ENCODE measurements around the gene UNC45A. TPM values are rescaled to one million over a fixed set of nuclear protein-coding genes. Genes with fewer than 3 reads are reported as not detected.
A peak's percentile ranks its signal among the peaks of the same experiment; 100 is the strongest.

Gene UNC45A
- total and polyA plus RNA-seq, 8 donors: 29.2 to 51.3 (median 34.2) TPM

DNA sequence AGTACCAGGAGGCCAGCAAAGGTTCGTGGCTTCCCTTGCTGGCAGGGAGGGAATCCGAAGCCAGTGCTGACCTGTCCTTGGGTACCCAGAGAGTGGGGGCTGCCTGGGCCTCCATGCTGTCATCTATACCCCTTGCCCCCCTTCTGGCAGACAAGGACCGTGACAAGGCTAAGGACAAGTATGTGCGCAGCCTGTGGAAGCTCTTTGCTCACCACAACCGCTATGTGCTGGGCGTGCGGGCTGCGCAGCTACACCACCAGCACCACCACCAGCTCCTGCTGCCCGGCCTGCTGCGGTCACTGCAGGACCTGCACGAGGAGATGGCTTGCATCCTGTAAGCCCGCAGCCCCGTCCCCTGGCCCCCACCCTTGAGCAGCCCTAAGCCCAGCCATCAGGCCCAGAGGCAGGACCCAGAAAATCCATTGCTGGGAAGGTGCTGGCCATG lies 48.0 kb upstream of the UNC45A start:
- Histone ChIP-seq H3K9me3 (no peaks in the 10 kb centered on the region), H3K4me3 (no peak overlapping the region), H3K27ac (no peak overlapping the region), H3K36me3 (peaks cover 0 to 6% (median 4%) of the 10 kb centered on the region in 3 donors), H3K27me3 (no peaks in the 10 kb centered on the region), H3K4me1 (peaks cover 0 to 23% (median 0%) of the 10 kb centered on the region in 3 donors)
- intact Hi-C loops (cut with DNase I): loop anchor here in 2 of 3 donors (2.0 to 5.0 kb wide), 2 partner anchors 238 to 240 kb away; no protein-coding TSS in a partner anchor
- no peak for FAIRE-seq
- TF ChIP-seq, protein P1, sequence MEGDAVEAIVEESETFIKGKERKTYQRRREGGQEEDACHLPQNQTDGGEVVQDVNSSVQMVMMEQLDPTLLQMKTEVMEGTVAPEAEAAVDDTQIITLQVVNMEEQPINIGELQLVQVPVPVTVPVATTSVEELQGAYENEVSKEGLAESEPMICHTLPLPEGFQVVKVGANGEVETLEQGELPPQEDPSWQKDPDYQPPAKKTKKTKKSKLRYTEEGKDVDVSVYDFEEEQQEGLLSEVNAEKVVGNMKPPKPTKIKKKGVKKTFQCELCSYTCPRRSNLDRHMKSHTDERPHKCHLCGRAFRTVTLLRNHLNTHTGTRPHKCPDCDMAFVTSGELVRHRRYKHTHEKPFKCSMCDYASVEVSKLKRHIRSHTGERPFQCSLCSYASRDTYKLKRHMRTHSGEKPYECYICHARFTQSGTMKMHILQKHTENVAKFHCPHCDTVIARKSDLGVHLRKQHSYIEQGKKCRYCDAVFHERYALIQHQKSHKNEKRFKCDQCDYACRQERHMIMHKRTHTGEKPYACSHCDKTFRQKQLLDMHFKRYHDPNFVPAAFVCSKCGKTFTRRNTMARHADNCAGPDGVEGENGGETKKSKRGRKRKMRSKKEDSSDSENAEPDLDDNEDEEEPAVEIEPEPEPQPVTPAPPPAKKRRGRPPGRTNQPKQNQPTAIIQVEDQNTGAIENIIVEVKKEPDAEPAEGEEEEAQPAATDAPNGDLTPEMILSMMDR (IDR thresholded peaks at IDR 0.05): no peak
- no peak for ATAC-seq
- DNase-seq: peak in 2 of 6 donors; percentile 51 to 59
- 75 to 84% methylated on average over 13 of the region's 13 CpGs for WGBS, 2 donors

DNA sequence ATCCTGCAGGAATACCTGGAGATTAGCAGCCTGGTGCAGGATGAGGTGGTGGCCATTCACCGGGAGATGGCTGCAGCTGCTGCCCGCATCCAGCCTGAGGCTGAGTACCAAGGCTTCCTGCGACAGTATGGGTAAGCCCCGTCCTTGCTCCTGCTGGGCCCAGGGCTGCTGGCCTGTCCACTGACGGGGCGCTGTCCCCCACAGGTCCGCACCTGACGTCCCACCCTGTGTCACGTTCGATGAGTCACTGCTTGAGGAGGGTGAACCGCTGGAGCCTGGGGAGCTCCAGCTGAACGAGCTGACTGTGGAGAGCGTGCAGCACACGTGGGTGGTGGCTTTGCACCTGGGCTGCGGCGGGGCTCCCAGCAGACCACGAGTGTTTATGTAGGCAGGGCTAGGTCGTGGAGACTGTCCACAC lies 45.8 kb upstream of the UNC45A start:
- Histone ChIP-seq H3K27me3 (no peaks in the 10 kb centered on the region), H3K36me3 (peaks cover 0 to 17% (median 9%) of the 10 kb centered on the region in 3 donors), H3K4me3 (no peak overlapping the region), H3K9me3 (no peaks in the 10 kb centered on the region), H3K4me1 (peaks cover 0 to 11% (median 0%) of the 10 kb centered on the region in 3 donors), H3K27ac (no peak overlapping the region)
- TF ChIP-seq, protein P1 (IDR thresholded peaks at IDR 0.05): no peak
- intact Hi-C loops (cut with DNase I): loop anchor here in 1 of 3 donors (5.0 kb wide), 1 partner anchor 242 kb away; no protein-coding TSS in a partner anchor
- FAIRE-seq (no peak), ATAC-seq (no peak), DNase-seq (peak in 1 of 6 donors; percentile 52)
- 80 to 90% methylated on average over 18 of the region's 18 CpGs for WGBS, 2 donors

DNA sequence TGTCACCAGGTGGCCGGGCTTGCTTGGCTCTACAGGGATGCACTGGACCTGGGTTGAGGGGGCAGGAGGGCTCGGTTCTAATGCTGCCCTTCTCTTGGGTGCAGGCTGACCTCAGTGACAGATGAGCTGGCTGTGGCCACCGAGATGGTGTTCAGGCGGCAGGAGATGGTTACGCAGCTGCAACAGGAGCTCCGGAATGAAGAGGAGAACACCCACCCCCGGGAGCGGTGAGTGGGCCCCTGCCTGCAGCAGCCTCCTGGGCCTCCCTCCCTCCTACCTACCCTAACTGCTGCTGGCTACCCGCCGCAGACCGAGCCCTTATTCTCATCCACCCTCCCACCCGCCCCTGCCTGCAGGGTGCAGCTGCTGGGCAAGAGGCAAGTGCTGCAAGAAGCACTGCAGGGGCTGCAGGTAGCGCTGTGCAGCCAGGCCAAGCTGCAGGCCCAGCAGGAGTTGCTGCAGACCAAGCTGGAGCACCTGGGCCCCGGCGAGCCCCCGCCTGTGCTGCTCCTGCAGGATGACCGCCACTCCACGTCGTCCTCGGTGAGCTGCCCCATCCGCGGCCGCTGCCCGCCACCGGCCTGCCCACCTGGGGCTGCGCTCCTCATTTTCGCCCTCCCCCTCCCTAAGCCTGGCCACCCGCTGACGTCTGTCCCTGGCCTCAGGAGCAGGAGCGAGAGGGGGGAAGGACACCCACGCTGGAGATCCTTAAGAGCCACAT lies 45.2 kb upstream of the UNC45A start:
- intact Hi-C loops (cut with DNase I): loop anchor here in 1 of 3 donors (5.0 kb wide), 1 partner anchor 243 kb away; no protein-coding TSS in a partner anchor
- ATAC-seq: no peak
- DNase-seq: peak in 1 of 6 donors; percentile 66
- TF ChIP-seq, protein P1 (IDR thresholded peaks at IDR 0.05): no peak
- Histone ChIP-seq H3K4me3 (no peak overlapping the region), H3K27ac (no peak overlapping the region), H3K9me3 (no peaks in the 10 kb centered on the region), H3K27me3 (no peaks in the 10 kb centered on the region), H3K4me1 (peaks cover 0 to 11% (median 0%) of the 10 kb centered on the region in 3 donors), H3K36me3 (peaks cover 0 to 17% (median 9%) of the 10 kb centered on the region in 3 donors)
- 82 to 90% methylated on average over 18 to 31 of the region's 31 CpGs for WGBS, 2 donors
- no peak for FAIRE-seq

DNA sequence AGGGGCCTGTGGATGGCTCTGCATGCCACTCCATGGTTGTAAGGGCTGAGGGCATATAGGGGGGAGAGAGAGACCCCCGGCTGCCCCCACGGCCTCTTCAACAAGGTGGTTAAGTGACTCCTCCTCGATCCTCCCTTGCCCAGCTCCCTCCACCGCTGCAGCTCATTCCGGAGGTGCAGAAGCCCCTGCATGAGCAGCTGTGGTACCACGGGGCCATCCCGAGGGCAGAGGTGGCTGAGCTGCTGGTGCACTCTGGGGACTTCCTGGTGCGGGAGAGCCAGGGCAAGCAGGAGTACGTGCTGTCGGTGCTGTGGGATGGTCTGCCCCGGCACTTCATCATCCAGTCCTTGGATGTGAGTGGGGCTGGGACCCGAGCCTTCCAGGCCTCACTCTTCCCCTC lies 44.2 kb upstream of the UNC45A start:
- H3K27ac ChIP-seq: no peak overlapping the region
- intact Hi-C loops (cut with DNase I): no loop called here
- TF ChIP-seq, protein P1 (IDR thresholded peaks at IDR 0.05): no peak
- H3K36me3 ChIP-seq: peaks cover 0 to 17% (median 9%) of the 10 kb centered on the region in 3 donors
- DNase-seq: peak in 2 of 6 donors; percentile 54 to 69
- WGBS, 2 donors: 61 to 75% methylated on average over 12 of the region's 12 CpGs
- no peaks in the 10 kb centered on the region for H3K27me3 ChIP-seq
- ATAC-seq: no peak
- no peaks in the 10 kb centered on the region for H3K9me3 ChIP-seq
- no peak overlapping the region for H3K4me3 ChIP-seq
- peaks cover 0 to 8% (median 0%) of the 10 kb centered on the region in 3 donors for H3K4me1 ChIP-seq
- FAIRE-seq: no peak

All from pancreas (tissue), 10 donors.